GM12878 (cell line): Measurements from ENCODE around the gene FAM24B. TPM values are rescaled to one million over a fixed set of nuclear protein-coding genes. Genes with fewer than 3 reads are reported as not detected.
"Not testable (repeated sequence)": the region's sequence is repeated elsewhere in the genome, so short reads cannot be mapped to it uniquely, and the experiment has no call there.

Source experiments
- ATAC-seq: fragments of 200-7000 bp; cut with Tn5 transposase; 3 replicates; pipeline ENCODE4 v1.9.1; 2020; ENCODE audit warnings: mild to moderate bottlenecking, moderate library complexity
- BruUV-seq: library from RNA; stranded (reverse); fragments of 400-500 nt; replicated peaks from 2 replicates; lab custom pipeline; 2021; lab: Mats Ljungman, UMichigan
- CTCF ChIA-PET: fragments of 300-600 bp; sonication (Branson Sonifier 250); formaldehyde crosslinking; extraction: SDS; loops from one replicate; lab custom pipeline; 2021; ENCODE audit warnings: inconsistent platforms; lab: Yijun Ruan, JAX
- POLR2A ChIA-PET: fragments of 350-600 bp; formaldehyde crosslinking; extraction: SDS; loops from one replicate; lab custom pipeline; 2021; ENCODE audit warnings: inconsistent platforms; lab: Charles Lee
- RAD21 ChIA-PET: fragments of 300-600 bp; sonication (Branson Sonifier 250); formaldehyde crosslinking; loops from one replicate; lab custom pipeline; 2023; ENCODE audit warnings: antibody characterized with exemption; ENCODE audit not compliant: unreplicated experiment; lab: Charles Lee
- SMC1A ChIA-PET: fragments of 300-600 bp; sonication (Branson Sonifier 250); formaldehyde crosslinking; loops from one replicate; lab custom pipeline; 2023; ENCODE audit not compliant: unreplicated experiment, uncharacterized antibody; lab: Charles Lee
- DNase-seq: peaks from one replicate; pipeline ENCODE4 v3.0.0-alpha.2; 2011; ENCODE audit warnings: low read depth, low spot score
- FAIRE-seq: peaks from 3 replicates; lab custom pipeline; 2011; peaks lifted over from hg19 to GRCh38; lab: Jason Lieb, UNC
- H2AFZ ChIP-seq: 2 replicates; pipeline ENCODE4 v1.6.0; 2011; ENCODE audit warnings: low read depth, low read length, control low read depth; ENCODE audit not compliant: control insufficient read depth
- H3K27ac ChIP-seq: 2 replicates; pipeline ENCODE4 v1.5.1; 2011; ENCODE audit warnings: control low read depth; ENCODE audit not compliant: control insufficient read depth, insufficient read depth
- H3K27me3 ChIP-seq, 2 experiments: replicated peaks in 1 of 2; 2 replicates each; pipeline versions ENCODE4 v1.6.0 to v1.6.1; 2011; ENCODE audit warnings: low read length in 1 of 2; ENCODE audit not compliant: control insufficient read depth in 2 of 2, insufficient read depth in 2 of 2
- H3K36me3 ChIP-seq, 2 experiments: 2 replicates each; pipeline ENCODE4 v1.5.1; 2011; ENCODE audit warnings: low read length in 1 of 2; ENCODE audit not compliant: control insufficient read depth in 2 of 2, insufficient read depth in 2 of 2
- H3K4me1 ChIP-seq: 2 replicates; pipeline ENCODE4 v1.6.1; 2011; ENCODE audit warnings: mild to moderate bottlenecking, low read length, moderate library complexity, mixed read lengths; ENCODE audit not compliant: control insufficient read depth, insufficient read depth
- H3K4me2 ChIP-seq: 2 replicates; pipeline ENCODE4 v1.6.0; 2011; ENCODE audit warnings: control low read depth; ENCODE audit not compliant: control insufficient read depth, insufficient read depth
- H3K4me3 ChIP-seq: fragments of 200-600 bp; sonication (generic); 2 replicates; pipeline ENCODE4 v1.5.1; 2016
- H3K79me2 ChIP-seq: 2 replicates; pipeline ENCODE4 v1.6.0; 2011; ENCODE audit warnings: low read length; ENCODE audit not compliant: control insufficient read depth, insufficient read depth
- H3K9ac ChIP-seq: 2 replicates; pipeline ENCODE4 v1.8.0; 2011; ENCODE audit warnings: low read length, control low read depth, mixed read lengths; ENCODE audit not compliant: control insufficient read depth, insufficient read depth
- H3K9me3 ChIP-seq: replicated peaks from 3 replicates; pipeline ENCODE4 v1.5.1; 2011; ENCODE audit warnings: mild to moderate bottlenecking, low read length; ENCODE audit not compliant: control insufficient read depth, insufficient read depth
- H4K20me1 ChIP-seq: 2 replicates; pipeline ENCODE4 v1.6.0; 2011; ENCODE audit not compliant: control insufficient read depth, insufficient read depth
- IKZF2 ChIP-seq, 2 experiments: fragments of 450-650 bp; IDR thresholded peaks; 2 replicates each; pipeline ENCODE4 v1.6.1; 2017; ENCODE audit warnings: mild to moderate bottlenecking in 2 of 2, moderate library complexity in 2 of 2
- NR2F1 ChIP-seq: fragments of 450-650 bp; conservative IDR thresholded peaks from 2 replicates; pipeline ENCODE4 v1.6.1; 2017; ENCODE audit warnings: mild to moderate bottlenecking
- WGBS: methylation state at CpG from one replicate; pipeline ENCODE4 v1.1.6; 2016; ENCODE audit warnings: low lambda C conversion rate; ENCODE audit not compliant: insufficient replicate concordance, insufficient coverage; ENCODE audit errors: missing lambda C conversion rate; 5-methylcytosine and 5-hydroxymethylcytosine counted together
- in situ Hi-C: fragments of 300-500 bp; cut with MboI; formaldehyde crosslinking; loops from 9 replicates; pipeline ENCODE4 v1.14.3; 2018; ENCODE audit warnings: mixed read lengths
- intact Hi-C: fragments of 100-400 bp; cut with micrococcal nuclease; formaldehyde crosslinking; loops from one replicate; pipeline ENCODE4 v1.14.2; 2022; ENCODE audit not compliant: unreplicated experiment
- polyA plus RNA-seq, 11 experiments: library from polyadenylated mRNA; depleted of rRNA in 4 of 11; unstranded in 6 of 11; stranded (reverse) in 5 of 11; fragments of >200 nt; fragmentation: Nextera tagmentation in 4 of 11; fragmentation: Illumina TruSeq in 1 of 11; extraction: Ambion mirVana in 4 of 11; extraction: Trizol in 1 of 11; gene quantifications; 1 replicate in 1 of 11; 2 replicates in 10 of 11; pipeline versions ENCODE4 v1.2.1 to v1.2.3, GENCODE V29; 2011 to 2016; ENCODE audit warnings: inconsistent platforms in 2 of 11, missing spikeins in 2 of 11, low read depth in 1 of 11
- total RNA-seq, 4 experiments: library from RNA; depleted of rRNA in 3 of 4; stranded (reverse); fragments of >200 nt in 3 of 4; fragmentation: Illumina TruSeq in 1 of 4; extraction: Trizol in 1 of 4; gene quantifications; 2 replicates each; pipeline versions ENCODE4 v1.2.1 to v1.2.3, GENCODE V29; 2013 to 2021

FAM24B gene
- total and polyA plus RNA-seq, 10 of the 15 experiments (the other 5 are each of a cell fraction or from before 2014, with no cell fraction given), result 4.8 to 15.3 (median 7.2) TPM

- H2AFZ ChIP-seq, H3K27me3 ChIP-seq, ATAC-seq, H3K4me3 ChIP-seq, H3K9ac ChIP-seq, H3K36me3 ChIP-seq, RAD21 ChIA-PET, H3K9me3 ChIP-seq, H3K27ac ChIP-seq, DNase-seq, H3K4me2 ChIP-seq, FAIRE-seq, POLR2A ChIA-PET, intact Hi-C loops, H3K4me1 ChIP-seq, SMC1A ChIA-PET, BruUV-seq, H4K20me1 ChIP-seq, in situ Hi-C loops: not testable (repeated sequence)
- CTCF ChIA-PET, result interaction anchor here (1.3 kb wide), 1 partner anchor 109 kb away, joined by 4 read pairs; no protein-coding TSS in a partner anchor
- H3K79me2 ChIP-seq, result peaks cover 10% of the 10 kb centered on the region
- WGBS, result 96% methylated on average over 3 of the region's 3 CpGs
Observed at GRCh38 chr10:122866757-122867482, 12.5 kb downstream of the FAM24B start.

DNA sequence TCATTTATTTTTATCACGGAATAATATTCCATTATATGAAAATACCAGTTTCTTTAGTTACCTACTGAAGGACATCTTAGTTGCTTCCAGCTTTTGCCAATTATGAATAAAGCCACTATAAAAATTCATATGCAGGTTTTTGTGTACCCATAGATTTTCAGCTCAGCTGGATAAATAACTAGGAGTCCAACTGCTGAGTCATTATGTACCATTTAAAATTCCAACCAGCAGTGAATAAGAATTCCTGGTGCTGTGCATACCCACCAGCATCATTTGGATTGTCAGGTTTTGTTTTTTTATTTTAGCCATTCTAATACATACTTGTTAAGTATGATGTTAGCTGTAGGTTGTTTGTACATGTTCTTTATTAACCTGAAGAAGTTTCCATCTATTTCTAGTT, 14.5 kb downstream of the FAM24B start:
- no peak overlapping the region for H3K9ac ChIP-seq
- peaks cover 10% of the 10 kb centered on the region for H3K79me2 ChIP-seq
- no peak overlapping the region for H3K4me2 ChIP-seq
- POLR2A ChIA-PET, result no interaction called here
- no peak for DNase-seq
- SMC1A ChIA-PET, result no interaction called here
- H3K4me1 ChIP-seq, result no peaks in the 10 kb centered on the region
- H2AFZ ChIP-seq, result no peak overlapping the region
- ATAC-seq, result no peak
- no peak for FAIRE-seq
- CTCF ChIA-PET, result no interaction called here
- no peaks in the 10 kb centered on the region for H3K36me3 ChIP-seq
- no peaks in the 10 kb centered on the region; the same call in 2 of the 3 replicates for H3K9me3 ChIP-seq
- H3K27ac ChIP-seq, result no peak overlapping the region
- intact Hi-C loops (no loop called here), in situ Hi-C loops (no loop called here)
- 100% methylated on average over 1 of the region's 1 CpG for WGBS
- no peaks in the 10 kb centered on the region for H3K27me3 ChIP-seq
- TF ChIP-seq NR2F1 (no peak), IKZF2 (IDR thresholded peaks at IDR 0.05) (no peak)
- no peaks in the 10 kb centered on the region for H4K20me1 ChIP-seq
- no TSS peak for BruUV-seq
- RAD21 ChIA-PET, result no interaction called here
- H3K4me3 ChIP-seq, result no peak overlapping the region
